H1 (cell line): ENCODE measurements around the gene ERI3. TPM values are rescaled to one million over a fixed set of nuclear protein-coding genes. Genes with fewer than 3 reads are reported as not detected.

Experiments used
- CTCF ChIA-PET: fragments of 300-600 bp; sonication (Branson Sonifier 250); formaldehyde crosslinking; loops from one replicate; lab custom pipeline; 2021; ENCODE audit not compliant: partially characterized antibody; lab: Charles Lee
- POLR2A ChIA-PET: fragments of 300-600 bp; sonication (Branson Sonifier 250); formaldehyde crosslinking; loops from one replicate; lab custom pipeline; 2021; ENCODE audit warnings: inconsistent platforms; ENCODE audit not compliant: partially characterized antibody; lab: Charles Lee
- DNase-seq, 2 experiments: peaks; one replicate each; pipeline versions ENCODE4 v3.0.0 to v3.0.0-alpha.2; 2010 to 2022; ENCODE audit warnings: low spot score in 2 of 2, low read depth in 1 of 2, mixed read lengths in 1 of 2
- FAIRE-seq: peaks from 2 replicates; lab custom pipeline; 2011; peaks lifted over from hg19 to GRCh38; lab: Jason Lieb, UNC
- H2AFZ ChIP-seq: 2 replicates; pipeline ENCODE4 v1.8.1; 2012; ENCODE audit warnings: low read length, inconsistent platforms
- H2AK5ac ChIP-seq: 2 replicates; pipeline ENCODE4 v1.6.1; 2013; ENCODE audit warnings: low read depth, low read length
- H2BK120ac ChIP-seq: replicated peaks from 2 replicates; pipeline ENCODE3; 2013; ENCODE audit warnings: low read depth, low read length, inconsistent platforms
- H2BK12ac ChIP-seq: 2 replicates; pipeline ENCODE4 v1.6.1; 2013; ENCODE audit warnings: low read depth, low read length
- H2BK15ac ChIP-seq: 2 replicates; pipeline ENCODE4 v1.6.1; 2013; ENCODE audit warnings: low read length
- H2BK20ac ChIP-seq: 2 replicates; pipeline ENCODE4 v1.6.1; 2013; ENCODE audit warnings: low read length
- H2BK5ac ChIP-seq: 2 replicates; pipeline ENCODE4 v1.6.1; 2013; ENCODE audit warnings: low read depth, low read length
- H3K14ac ChIP-seq: 2 replicates; pipeline ENCODE4 v1.6.1; 2013; ENCODE audit warnings: inconsistent platforms; ENCODE audit not compliant: insufficient read length
- H3K18ac ChIP-seq: 2 replicates; pipeline ENCODE4 v1.6.1; 2013; ENCODE audit warnings: low read length; ENCODE audit errors: extremely low read depth
- H3K23ac ChIP-seq: 2 replicates; pipeline ENCODE4 v1.6.1; 2013; ENCODE audit warnings: inconsistent platforms; ENCODE audit not compliant: insufficient read length
- H3K23me2 ChIP-seq: 2 replicates; pipeline ENCODE4 v1.6.1; 2013; ENCODE audit warnings: low read depth, low read length
- H3K27ac ChIP-seq: 2 replicates; pipeline ENCODE4 v1.6.1; 2011; ENCODE audit warnings: low read depth, low read length, inconsistent platforms
- H3K27me3 ChIP-seq, 4 experiments: replicated peaks in 1 of 4; 1 replicate in 1 of 4; 2 replicates in 3 of 4; pipeline versions ENCODE4 v1.6.1 to v1.8.1; 2011 to 2013; ENCODE audit warnings: low read length in 3 of 4, mild to moderate bottlenecking in 3 of 4, inconsistent platforms in 2 of 4, mixed read lengths in 2 of 4, moderate library complexity in 1 of 4; ENCODE audit not compliant: control insufficient read depth in 3 of 4, insufficient read depth in 3 of 4; ENCODE audit errors: extremely low read depth in 1 of 4
- H3K36me3 ChIP-seq, 4 experiments: 2 replicates each; pipeline versions ENCODE4 v1.6.1 to v1.8.1; 2011 to 2013; ENCODE audit warnings: mild to moderate bottlenecking in 4 of 4, low read length in 3 of 4, moderate library complexity in 2 of 4, control low read depth in 1 of 4, inconsistent platforms in 1 of 4; ENCODE audit not compliant: insufficient read depth in 4 of 4, control insufficient read depth in 2 of 4
- H3K4ac ChIP-seq: replicated peaks from 2 replicates; pipeline ENCODE3; 2013; ENCODE audit warnings: low read length, low read depth, mixed read lengths, inconsistent platforms; ENCODE audit not compliant: insufficient read length
- H3K4me1 ChIP-seq, 4 experiments: replicated peaks in 1 of 4; 1 replicate in 1 of 4; 2 replicates in 3 of 4; pipeline versions ENCODE4 v1.6.1 to v1.8.1; 2011 to 2013; ENCODE audit warnings: low read length in 3 of 4, inconsistent platforms in 2 of 4, mixed read lengths in 1 of 4; ENCODE audit not compliant: insufficient read depth in 4 of 4, control insufficient read depth in 3 of 4
- H3K4me2 ChIP-seq, 2 experiments: 2 replicates each; pipeline versions ENCODE4 v1.6.1 to v1.8.1; 2011 to 2013; ENCODE audit warnings: low read depth in 2 of 2, low read length in 2 of 2, control low read depth in 1 of 2, inconsistent platforms in 1 of 2, mild to moderate bottlenecking in 1 of 2; ENCODE audit not compliant: insufficient read depth in 1 of 2
- H3K4me3 ChIP-seq, 4 experiments: fragments of 200-600, 300-600 bp in 1 of 4; sonication (generic), shearing (Covaris generic), sonication (Bioruptor Twin) in 1 of 4; 2 replicates each; pipeline versions ENCODE4 v1.5.1 to v1.8.1; 2011 to 2016; ENCODE audit warnings: low read length in 4 of 4, low read depth in 3 of 4, control low read depth in 2 of 4, inconsistent platforms in 2 of 4, mild to moderate bottlenecking in 2 of 4, mixed read lengths in 1 of 4, moderate library complexity in 1 of 4; ENCODE audit not compliant: insufficient read depth in 2 of 4; ENCODE audit errors: extremely low read depth in 1 of 4
- H3K56ac ChIP-seq: replicated peaks from 2 replicates; pipeline ENCODE3; 2013; ENCODE audit warnings: low read depth, mild to moderate bottlenecking, mixed read lengths, low read length, inconsistent platforms; ENCODE audit not compliant: insufficient read length
- H3K79me1 ChIP-seq: 2 replicates; pipeline ENCODE4 v1.6.1; 2013; ENCODE audit warnings: low read depth, low read length, control low read depth
- H3K79me2 ChIP-seq, 2 experiments: 2 replicates each; pipeline versions ENCODE4 v1.6.1 to v1.8.1; 2012 to 2013; ENCODE audit warnings: low read length in 2 of 2, mild to moderate bottlenecking in 2 of 2, inconsistent platforms in 1 of 2; ENCODE audit not compliant: insufficient read depth in 2 of 2, control insufficient read depth in 1 of 2
- H3K9ac ChIP-seq, 4 experiments: replicated peaks in 1 of 4; 1 replicate in 1 of 4; 2 replicates in 3 of 4; pipeline versions ENCODE4 v1.6.1 to v1.8.1; 2011 to 2013; ENCODE audit warnings: low read depth in 3 of 4, low read length in 3 of 4, control low read depth in 2 of 4, mild to moderate bottlenecking in 2 of 4, moderate library complexity in 2 of 4, inconsistent platforms in 1 of 4; ENCODE audit errors: extremely low read depth in 1 of 4
- H3K9me3 ChIP-seq, 2 experiments: 2 replicates each; pipeline versions ENCODE4 v1.6.1 to v1.8.1; 2012 to 2013; ENCODE audit warnings: mild to moderate bottlenecking in 2 of 2, moderate library complexity in 2 of 2, control low read depth in 1 of 2, inconsistent platforms in 1 of 2, low read depth in 1 of 2, low read length in 1 of 2, mixed read lengths in 1 of 2; ENCODE audit not compliant: insufficient read depth in 2 of 2
- H4K20me1 ChIP-seq, 2 experiments: replicated peaks in 1 of 2; 2 replicates each; pipeline versions ENCODE3 to v1.8.1; 2011 to 2013; ENCODE audit warnings: inconsistent platforms in 2 of 2, low read length in 2 of 2, mild to moderate bottlenecking in 1 of 2; ENCODE audit not compliant: insufficient read depth in 2 of 2, control insufficient read depth in 1 of 2
- H4K5ac ChIP-seq: 2 replicates; pipeline ENCODE4 v1.6.1; 2013; ENCODE audit warnings: low read length, low read depth, mixed read lengths, inconsistent platforms; ENCODE audit not compliant: insufficient read length
- H4K8ac ChIP-seq: 2 replicates; pipeline ENCODE4 v1.8.0; 2013; ENCODE audit warnings: mild to moderate bottlenecking, moderate library complexity, low read length, inconsistent platforms; ENCODE audit not compliant: insufficient read depth; ENCODE audit errors: extremely low read depth
- H4K91ac ChIP-seq: replicated peaks from 2 replicates; pipeline ENCODE3; 2013; ENCODE audit warnings: low read length, mixed read lengths, inconsistent platforms; ENCODE audit not compliant: insufficient read length
- TCF12 ChIP-seq: IDR thresholded peaks from 2 replicates; pipeline ENCODE4 v1.6.1; 2011; ENCODE audit warnings: low read depth, mild to moderate bottlenecking, low read length
- WGBS, 2 experiments: shearing (Covaris generic) in 1 of 2; methylation state at CpG; one replicate each; pipeline versions ENCODE4 v1.1.6 to v1.1.7; 2013 to 2015; ENCODE audit warnings: low lambda C conversion rate in 2 of 2, mixed read lengths in 2 of 2, inconsistent platforms in 1 of 2, low coverage in 1 of 2, missing lambda C conversion rate in 1 of 2; ENCODE audit not compliant: insufficient replicate concordance in 2 of 2, insufficient coverage in 1 of 2, insufficient read length in 1 of 2; ENCODE audit errors: extremely low coverage in 1 of 2, missing lambda C conversion rate in 1 of 2; 5-methylcytosine and 5-hydroxymethylcytosine counted together
- polyA plus RNA-seq, 7 experiments: library from polyadenylated mRNA; depleted of rRNA in 3 of 7; stranded (reverse) in 5 of 7; unstranded in 2 of 7; fragments of >200 nt in 5 of 7; fragments of 200-250 nt in 2 of 7; gene quantifications; 1 replicate in 5 of 7; 2 replicates in 1 of 7; 4 replicates in 1 of 7; pipeline versions ENCODE4 v1.2.1 to v1.2.3, GENCODE V29; 2011 to 2013; ENCODE audit warnings: missing spikeins in 2 of 7, mixed read lengths in 2 of 7
- total RNA-seq: library from RNA; stranded (reverse); fragmentation: NEBNext Ultra II Directional; extraction: Animal tissue kit (Norgen Biotek cat#: 25700); gene quantifications from 2 replicates; pipeline ENCODE4 v1.2.1, GENCODE V29; 2021

Gene ERI3
- total and polyA plus RNA-seq, 2 of the 8 experiments (the other 6 are each of a cell fraction or from before 2014, with no cell fraction given): 81.1 to 199 TPM

DNA sequence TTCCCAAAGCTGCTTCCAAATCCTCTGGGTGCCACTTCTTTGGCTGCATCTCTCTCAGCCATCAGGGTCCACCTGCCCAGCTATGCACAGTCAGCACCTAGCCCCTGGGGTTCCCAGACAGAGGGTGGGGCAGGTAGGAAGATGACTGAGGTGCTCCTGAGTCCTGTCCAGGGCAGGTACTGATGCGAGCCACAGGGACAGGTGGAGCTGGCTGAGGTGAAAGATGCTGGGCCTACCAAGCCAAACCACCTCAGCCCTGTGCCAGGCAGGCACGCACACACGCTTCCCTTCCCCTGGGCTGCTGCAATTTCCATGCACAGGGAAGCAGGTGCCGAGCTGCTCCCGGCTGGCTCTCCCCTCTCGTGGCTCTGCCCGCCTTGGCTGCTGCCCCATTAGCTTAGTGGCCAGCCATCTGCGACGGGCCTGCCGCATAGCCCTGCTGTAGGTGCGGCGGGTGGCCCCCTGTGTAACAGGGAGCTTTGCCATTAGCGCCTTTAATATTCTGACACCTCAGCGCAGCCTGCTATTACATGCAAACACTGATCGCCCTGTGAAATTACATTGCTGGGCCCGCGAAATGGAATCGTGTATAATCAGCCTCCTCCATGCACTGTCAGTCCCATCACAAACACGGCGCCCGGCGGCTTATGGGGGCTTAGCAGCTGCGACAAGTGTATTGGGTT lies 102.9 kb downstream of the ERI3 start:
- Histone ChIP-seq H2BK12ac (no peak overlapping the region), H4K20me1 (peaks cover 3 to 5% of the 10 kb centered on the region in 2 experiments), H3K79me1 (peaks cover 5% of the 10 kb centered on the region), H3K4me1 (peaks cover 0 to 5% (median 0%) of the 10 kb centered on the region in 4 experiments; a peak in 4 of 7 replicates), H3K9me3 (no peaks in the 10 kb centered on the region), H2AFZ (no peak overlapping the region), H3K23ac (no peak overlapping the region), H4K91ac (no peak overlapping the region), H3K79me2 (no peaks in the 10 kb centered on the region), H3K56ac (no peak overlapping the region), H4K8ac (no peak overlapping the region; the same call in 1 of the 2 replicates), H3K27ac (no peak overlapping the region), H4K5ac (no peak overlapping the region), H3K27me3 (no peaks in the 10 kb centered on the region), H3K18ac (no peak overlapping the region), H2BK20ac (no peak overlapping the region), H2BK120ac (no peak overlapping the region), H3K4me2 (no peak overlapping the region), H3K36me3 (no peaks in the 10 kb centered on the region), H3K23me2 (no peaks in the 10 kb centered on the region), H3K9ac (no peak overlapping the region), H3K4me3 (no peak overlapping the region), H2BK5ac (peak overlapping the region; percentile 1; the same call in 1 of the 2 replicates), H2BK15ac (no peak overlapping the region), H3K4ac (no peak overlapping the region), H2AK5ac (no peak overlapping the region), H3K14ac (no peak overlapping the region)
- WGBS, 2 experiments: 90% methylated on average over 23 of the region's 23 CpGs; no CpG with 5 or more reads in 1 of the 2 experiments
- DNase-seq (no peak), FAIRE-seq (no peak)
- ChIA-PET POLR2A (interaction anchor here (1.1 to 2.6 kb wide), 4 partner anchors 9 to 14 kb away, joined by 3 to 6 read pairs (median 5); no protein-coding TSS in a partner anchor), CTCF (interaction anchor here (0.9 to 1.7 kb wide), 7 partner anchors 9 to 401 kb away, joined by 3 to 10 read pairs (median 4); no protein-coding TSS in a partner anchor)
- no peak for TF ChIP-seq TCF12
